Activated T-cell treated with anti-CD3 and anti-CD28 coated beads for 4 hours (primary cell): ENCODE measurements around the gene WWOX.

Source experiments
- DNase-seq: peaks from one replicate; pipeline ENCODE4 v3.0.0-alpha.2; 2020

The WWOX gene

GRCh38 chr16:79062336-79062735, 962.9 kb downstream of the WWOX start:
- DNase-seq = no peak

GRCh38 chr16:79062821-79063220, 963.4 kb downstream of the WWOX start:
- no peak for DNase-seq

- no peak for DNase-seq
Observed at GRCh38 chr16:79064256-79064972, 965.0 kb downstream of the WWOX start.

- no peak for DNase-seq
Observed at GRCh38 chr16:79066561-79066960, 967.1 kb downstream of the WWOX start.

GRCh38 chr16:79067600-79067999, 968.1 kb downstream of the WWOX start:
- DNase-seq = no peak

- no peak for DNase-seq
Observed at GRCh38 chr16:79069121-79069520, 969.7 kb downstream of the WWOX start.

- DNase-seq = no peak
Observed at GRCh38 chr16:79069633-79070032, 970.2 kb downstream of the WWOX start.

GRCh38 chr16:79071424-79071823, 972.0 kb downstream of the WWOX start:
- no peak for DNase-seq

- DNase-seq = no peak
Observed at GRCh38 chr16:79072517-79072916, 973.1 kb downstream of the WWOX start.

- DNase-seq = no peak
Observed at GRCh38 chr16:79073566-79073965, 974.1 kb downstream of the WWOX start.

- DNase-seq = no peak
Observed at GRCh38 chr16:79074541-79074940, 975.1 kb downstream of the WWOX start.

GRCh38 chr16:79074951-79075350, 975.5 kb downstream of the WWOX start:
- no peak for DNase-seq

- DNase-seq = no peak
Observed at GRCh38 chr16:79076047-79076767, 976.8 kb downstream of the WWOX start.

- no peak for DNase-seq
Observed at GRCh38 chr16:79077346-79077745, 977.9 kb downstream of the WWOX start.

- DNase-seq = no peak
Observed at GRCh38 chr16:79079656-79080420, 980.4 kb downstream of the WWOX start.

- no peak for DNase-seq
Observed at GRCh38 chr16:79081297-79082066, 982.0 kb downstream of the WWOX start.

- no peak for DNase-seq
Observed at GRCh38 chr16:79082970-79083369, 983.5 kb downstream of the WWOX start.

GRCh38 chr16:79083508-79084299, 984.2 kb downstream of the WWOX start:
- DNase-seq = no peak

GRCh38 chr16:79088971-79089370, 989.5 kb downstream of the WWOX start:
- no peak for DNase-seq

GRCh38 chr16:79089735-79090284, 990.4 kb downstream of the WWOX start:
- peak; percentile 38 for DNase-seq

- no peak for DNase-seq
Observed at GRCh38 chr16:79090966-79091365, 991.5 kb downstream of the WWOX start.

- DNase-seq = no peak
Observed at GRCh38 chr16:79092846-79093245, 993.4 kb downstream of the WWOX start.
